WTC11 (cell line): Measurements from ENCODE around the gene CTRL. TPM values are rescaled to one million over a fixed set of nuclear protein-coding genes. Genes with fewer than 3 reads are reported as not detected.

Experiments used
- ATAC-seq: fragments of 200-7000 bp; cut with Tn5 transposase; 2 replicates; pipeline ENCODE4 v1.10.0; 2021; ENCODE audit warnings: mild to moderate bottlenecking, moderate library complexity
- CTCF ChIA-PET: fragments of 300-600 bp; sonication (Branson Sonifier 250); formaldehyde crosslinking; loops from one replicate; lab custom pipeline; 2021; ENCODE audit warnings: antibody characterized with exemption; lab: Charles Lee
- POLR2A ChIA-PET: fragments of 350-600 bp; sonication (Branson Sonifier 250); formaldehyde crosslinking; loops from one replicate; lab custom pipeline; 2021; ENCODE audit warnings: antibody characterized with exemption; lab: Charles Lee
- DNase-seq: peaks from one replicate; pipeline ENCODE4 v3.0.0; 2021; ENCODE audit warnings: low spot score
- H3K27ac Mint-ChIP-seq: 2 replicates; pipeline ENCODE4 v1.8.0; 2021; ENCODE audit warnings: mixed read lengths
- H3K27me3 Mint-ChIP-seq: 2 replicates; pipeline ENCODE4 v1.8.0; 2021; ENCODE audit warnings: low read depth, mild to moderate bottlenecking, moderate library complexity, mixed read lengths
- H3K36me3 Mint-ChIP-seq: 2 replicates; pipeline ENCODE4 v1.8.0; 2021; ENCODE audit warnings: mixed read lengths
- H3K4me1 Mint-ChIP-seq: 2 replicates; pipeline ENCODE4 v1.8.0; 2022; ENCODE audit warnings: mixed read lengths
- H3K4me3 Mint-ChIP-seq: 2 replicates; pipeline ENCODE4 v1.8.0; 2021; ENCODE audit warnings: mild to moderate bottlenecking, moderate library complexity, mixed read lengths
- H3K9me3 Mint-ChIP-seq: 2 replicates; pipeline ENCODE4 v1.8.0; 2021; ENCODE audit warnings: mixed read lengths
- ETV6 ChIP-seq: sonication (generic); formaldehyde crosslinking; IDR thresholded peaks from 2 replicates; pipeline ENCODE4 v1.8.1; 2022; ENCODE audit warnings: mild to moderate bottlenecking, missing genetic modification reagents
- FOXK1 ChIP-seq: sonication (generic); formaldehyde crosslinking; IDR thresholded peaks from 2 replicates; pipeline ENCODE4 v1.8.0; 2022; ENCODE audit warnings: mild to moderate bottlenecking, moderate library complexity, missing genetic modification reagents
- GABPB1 ChIP-seq: sonication (generic); formaldehyde crosslinking; IDR thresholded peaks from 2 replicates; pipeline ENCODE4 v1.8.1; 2023; ENCODE audit warnings: mild to moderate bottlenecking, missing genetic modification reagents
- NR2C2 ChIP-seq: sonication (generic); formaldehyde crosslinking; IDR thresholded peaks from 2 replicates; pipeline ENCODE4 v1.8.0; 2022; ENCODE audit warnings: mild to moderate bottlenecking, missing genetic modification reagents
- TEAD1 ChIP-seq: sonication (generic); formaldehyde crosslinking; IDR thresholded peaks from 2 replicates; pipeline ENCODE4 v1.8.0; 2022; ENCODE audit warnings: mild to moderate bottlenecking, missing genetic modification reagents
- TP53 ChIP-seq: sonication (generic); formaldehyde crosslinking; IDR thresholded peaks from 2 replicates; pipeline ENCODE4 v1.8.1; 2023; ENCODE audit warnings: mild to moderate bottlenecking, missing genetic modification reagents
- total RNA-seq: library from RNA; stranded (reverse); gene quantifications from 3 replicates; pipeline ENCODE4 v1.2.3, GENCODE V29; 2021
- TF ChIP-seq, protein P1 (sequence below): sonication (generic); formaldehyde crosslinking; IDR thresholded peaks from 2 replicates; pipeline ENCODE4 v1.8.1; 2022; ENCODE audit warnings: missing genetic modification reagents, borderline replicate concordance
- TF ChIP-seq, protein P2 (sequence below): fragments of 200-600 bp; IDR thresholded peaks from 2 replicates; pipeline ENCODE4 v1.8.0; 2022; ENCODE audit warnings: antibody characterized with exemption
- TF ChIP-seq, protein P3 (sequence below): sonication (generic); formaldehyde crosslinking; IDR thresholded peaks from 2 replicates; pipeline ENCODE4 v1.8.1; 2023; ENCODE audit warnings: mild to moderate bottlenecking, missing genetic modification reagents
- TF ChIP-seq, protein P4 (sequence below): sonication (generic); formaldehyde crosslinking; IDR thresholded peaks from 2 replicates; pipeline ENCODE4 v1.8.0; 2023; ENCODE audit warnings: mild to moderate bottlenecking, missing genetic modification reagents
- TF ChIP-seq, protein P5 (sequence below): fragments of 250-450 bp; sonication (Bioruptor Pico); IDR thresholded peaks from 2 replicates; pipeline ENCODE4 v2.1.2; 2022; ENCODE audit warnings: mild to moderate bottlenecking, moderate library complexity
- TF ChIP-seq, protein P6 (sequence below): sonication (generic); formaldehyde crosslinking; IDR thresholded peaks from 2 replicates; pipeline ENCODE4 v1.8.1; 2022; ENCODE audit warnings: low read depth, mild to moderate bottlenecking, moderate library complexity, missing genetic modification reagents, borderline replicate concordance

Gene CTRL
- total RNA-seq, 1 experiment from 2014 or later = 2.8 TPM

DNA sequence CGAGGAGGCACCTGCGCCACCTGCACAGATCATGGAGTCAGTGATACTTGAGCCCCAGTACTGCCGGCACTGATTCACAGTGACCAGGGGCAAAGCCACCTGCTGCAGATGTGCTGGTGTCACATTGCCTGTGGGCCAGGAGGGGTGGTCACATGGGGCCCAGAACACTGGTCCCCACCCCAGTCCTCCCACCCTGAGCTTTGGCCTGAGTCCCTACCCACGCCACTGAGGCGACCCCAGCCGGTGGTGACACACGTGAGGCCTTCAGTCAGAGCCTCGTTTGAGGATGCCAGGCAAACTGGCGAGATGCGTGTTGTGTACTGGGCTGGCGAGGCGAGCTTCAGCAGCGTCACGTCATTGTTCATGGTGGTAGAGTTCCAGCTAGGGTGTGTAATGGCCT, 1.5 kb downstream of the CTRL start:
- Mint-ChIP-seq H3K9me3 (no peaks in the 10 kb centered on the region), H3K4me1 (peaks cover 28% of the 10 kb centered on the region)
- POLR2A ChIA-PET = no interaction called here

DNA sequence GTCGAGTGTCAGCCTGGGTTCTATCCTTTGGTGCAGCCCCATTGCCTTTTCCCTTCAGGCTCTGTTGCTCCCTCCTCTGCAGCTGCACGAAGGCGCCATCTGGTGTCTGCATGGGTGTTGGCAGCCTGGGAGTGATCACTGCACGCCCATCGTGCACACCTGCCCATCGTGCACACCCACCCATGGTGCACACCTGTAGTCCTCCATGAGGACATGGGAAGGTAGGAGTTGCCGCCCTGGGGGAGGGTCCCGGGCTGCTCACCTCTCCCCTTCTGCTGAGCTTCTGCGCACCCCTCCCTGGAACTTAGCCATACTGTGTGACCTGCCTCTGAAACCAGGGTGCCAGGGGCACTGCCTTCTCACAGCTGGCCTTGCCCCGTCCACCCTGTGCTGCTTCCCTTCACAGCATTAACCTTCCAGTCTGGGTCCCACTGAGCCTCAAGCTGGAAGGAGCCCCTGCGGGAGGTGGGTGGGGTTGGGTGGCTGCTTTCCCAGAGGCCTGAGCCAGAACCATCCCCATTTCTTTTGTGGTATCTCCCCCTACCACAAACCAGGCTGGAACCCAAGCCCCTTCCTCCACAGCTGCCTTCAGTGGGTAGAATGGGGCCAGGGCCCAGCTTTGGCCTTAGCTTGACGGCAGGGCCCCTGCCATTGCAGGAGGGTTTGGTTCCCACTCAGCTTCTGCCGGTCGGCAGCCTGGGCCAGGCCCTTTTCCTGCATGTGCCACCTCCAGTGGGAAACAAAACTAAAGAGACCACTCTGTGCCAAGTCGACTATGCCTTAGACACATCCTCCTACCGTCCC, 2.9 kb downstream of the CTRL start:
- Mint-ChIP-seq H3K4me3 (no peak overlapping the region), H3K27ac (no peak overlapping the region), H3K4me1 (peaks cover 15% of the 10 kb centered on the region), H3K36me3 (peaks cover 3% of the 10 kb centered on the region), H3K27me3 (no peaks in the 10 kb centered on the region), H3K9me3 (no peaks in the 10 kb centered on the region)
- ChIA-PET POLR2A (interaction anchor here (0.9 to 1.1 kb wide), 2 partner anchors 11 to 45 kb away, joined by 3 to 6 read pairs; partner anchors contain the start of gene NRN1L), CTCF (interaction anchor here (0.6 to 9.2 kb wide), 12 partner anchors 13 to 1154 kb away, joined by 3 to 144 read pairs (median 3); partner anchors contain the start of gene NRN1L)
- TF ChIP-seq FOXK1 (no peak), TP53 (no peak), GABPB1 (peak; percentile 20; the same call in 1 of the 2 replicates), ETV6 (CRISPR knock-in tag) (peak; percentile 15; the same call in 1 of the 2 replicates), NR2C2 (CRISPR knock-in tag) (0 out of 2 replicates have a peak, but pooled peaks have one; percentile 39)
- TF ChIP-seq, protein P1, sequence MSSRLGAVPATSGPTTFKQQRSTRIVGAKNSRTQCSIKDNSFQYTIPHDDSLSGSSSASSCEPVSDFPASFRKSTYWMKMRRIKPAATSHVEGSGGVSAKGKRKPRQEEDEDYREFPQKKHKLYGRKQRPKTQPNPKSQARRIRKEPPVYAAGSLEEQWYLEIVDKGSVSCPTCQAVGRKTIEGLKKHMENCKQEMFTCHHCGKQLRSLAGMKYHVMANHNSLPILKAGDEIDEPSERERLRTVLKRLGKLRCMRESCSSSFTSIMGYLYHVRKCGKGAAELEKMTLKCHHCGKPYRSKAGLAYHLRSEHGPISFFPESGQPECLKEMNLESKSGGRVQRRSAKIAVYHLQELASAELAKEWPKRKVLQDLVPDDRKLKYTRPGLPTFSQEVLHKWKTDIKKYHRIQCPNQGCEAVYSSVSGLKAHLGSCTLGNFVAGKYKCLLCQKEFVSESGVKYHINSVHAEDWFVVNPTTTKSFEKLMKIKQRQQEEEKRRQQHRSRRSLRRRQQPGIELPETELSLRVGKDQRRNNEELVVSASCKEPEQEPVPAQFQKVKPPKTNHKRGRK = no peak
- TF ChIP-seq, protein P2, sequence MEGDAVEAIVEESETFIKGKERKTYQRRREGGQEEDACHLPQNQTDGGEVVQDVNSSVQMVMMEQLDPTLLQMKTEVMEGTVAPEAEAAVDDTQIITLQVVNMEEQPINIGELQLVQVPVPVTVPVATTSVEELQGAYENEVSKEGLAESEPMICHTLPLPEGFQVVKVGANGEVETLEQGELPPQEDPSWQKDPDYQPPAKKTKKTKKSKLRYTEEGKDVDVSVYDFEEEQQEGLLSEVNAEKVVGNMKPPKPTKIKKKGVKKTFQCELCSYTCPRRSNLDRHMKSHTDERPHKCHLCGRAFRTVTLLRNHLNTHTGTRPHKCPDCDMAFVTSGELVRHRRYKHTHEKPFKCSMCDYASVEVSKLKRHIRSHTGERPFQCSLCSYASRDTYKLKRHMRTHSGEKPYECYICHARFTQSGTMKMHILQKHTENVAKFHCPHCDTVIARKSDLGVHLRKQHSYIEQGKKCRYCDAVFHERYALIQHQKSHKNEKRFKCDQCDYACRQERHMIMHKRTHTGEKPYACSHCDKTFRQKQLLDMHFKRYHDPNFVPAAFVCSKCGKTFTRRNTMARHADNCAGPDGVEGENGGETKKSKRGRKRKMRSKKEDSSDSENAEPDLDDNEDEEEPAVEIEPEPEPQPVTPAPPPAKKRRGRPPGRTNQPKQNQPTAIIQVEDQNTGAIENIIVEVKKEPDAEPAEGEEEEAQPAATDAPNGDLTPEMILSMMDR = peak; percentile 67
- TF ChIP-seq, protein P3, sequence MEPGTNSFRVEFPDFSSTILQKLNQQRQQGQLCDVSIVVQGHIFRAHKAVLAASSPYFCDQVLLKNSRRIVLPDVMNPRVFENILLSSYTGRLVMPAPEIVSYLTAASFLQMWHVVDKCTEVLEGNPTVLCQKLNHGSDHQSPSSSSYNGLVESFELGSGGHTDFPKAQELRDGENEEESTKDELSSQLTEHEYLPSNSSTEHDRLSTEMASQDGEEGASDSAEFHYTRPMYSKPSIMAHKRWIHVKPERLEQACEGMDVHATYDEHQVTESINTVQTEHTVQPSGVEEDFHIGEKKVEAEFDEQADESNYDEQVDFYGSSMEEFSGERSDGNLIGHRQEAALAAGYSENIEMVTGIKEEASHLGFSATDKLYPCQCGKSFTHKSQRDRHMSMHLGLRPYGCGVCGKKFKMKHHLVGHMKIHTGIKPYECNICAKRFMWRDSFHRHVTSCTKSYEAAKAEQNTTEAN (CRISPR knock-in tag) = peak; percentile 93; the same call in 1 of the 2 replicates
- TF ChIP-seq, protein P4, sequence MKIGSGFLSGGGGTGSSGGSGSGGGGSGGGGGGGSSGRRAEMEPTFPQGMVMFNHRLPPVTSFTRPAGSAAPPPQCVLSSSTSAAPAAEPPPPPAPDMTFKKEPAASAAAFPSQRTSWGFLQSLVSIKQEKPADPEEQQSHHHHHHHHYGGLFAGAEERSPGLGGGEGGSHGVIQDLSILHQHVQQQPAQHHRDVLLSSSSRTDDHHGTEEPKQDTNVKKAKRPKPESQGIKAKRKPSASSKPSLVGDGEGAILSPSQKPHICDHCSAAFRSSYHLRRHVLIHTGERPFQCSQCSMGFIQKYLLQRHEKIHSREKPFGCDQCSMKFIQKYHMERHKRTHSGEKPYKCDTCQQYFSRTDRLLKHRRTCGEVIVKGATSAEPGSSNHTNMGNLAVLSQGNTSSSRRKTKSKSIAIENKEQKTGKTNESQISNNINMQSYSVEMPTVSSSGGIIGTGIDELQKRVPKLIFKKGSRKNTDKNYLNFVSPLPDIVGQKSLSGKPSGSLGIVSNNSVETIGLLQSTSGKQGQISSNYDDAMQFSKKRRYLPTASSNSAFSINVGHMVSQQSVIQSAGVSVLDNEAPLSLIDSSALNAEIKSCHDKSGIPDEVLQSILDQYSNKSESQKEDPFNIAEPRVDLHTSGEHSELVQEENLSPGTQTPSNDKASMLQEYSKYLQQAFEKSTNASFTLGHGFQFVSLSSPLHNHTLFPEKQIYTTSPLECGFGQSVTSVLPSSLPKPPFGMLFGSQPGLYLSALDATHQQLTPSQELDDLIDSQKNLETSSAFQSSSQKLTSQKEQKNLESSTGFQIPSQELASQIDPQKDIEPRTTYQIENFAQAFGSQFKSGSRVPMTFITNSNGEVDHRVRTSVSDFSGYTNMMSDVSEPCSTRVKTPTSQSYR = peak; percentile 21; the same call in 1 of the 2 replicates
- peak; percentile 81 for ATAC-seq
- DNase-seq = peak; percentile 88

More for the DNA sequence above, 1.5 kb downstream of the CTRL start:
- CTCF ChIA-PET = interaction anchor here (1.4 to 9.2 kb wide), 2 partner anchors 46 to 113 kb away, joined by 7 to 144 read pairs; partner anchors contain the start of gene NRN1L
- DNase-seq = no peak
- TF ChIP-seq, protein P5, sequence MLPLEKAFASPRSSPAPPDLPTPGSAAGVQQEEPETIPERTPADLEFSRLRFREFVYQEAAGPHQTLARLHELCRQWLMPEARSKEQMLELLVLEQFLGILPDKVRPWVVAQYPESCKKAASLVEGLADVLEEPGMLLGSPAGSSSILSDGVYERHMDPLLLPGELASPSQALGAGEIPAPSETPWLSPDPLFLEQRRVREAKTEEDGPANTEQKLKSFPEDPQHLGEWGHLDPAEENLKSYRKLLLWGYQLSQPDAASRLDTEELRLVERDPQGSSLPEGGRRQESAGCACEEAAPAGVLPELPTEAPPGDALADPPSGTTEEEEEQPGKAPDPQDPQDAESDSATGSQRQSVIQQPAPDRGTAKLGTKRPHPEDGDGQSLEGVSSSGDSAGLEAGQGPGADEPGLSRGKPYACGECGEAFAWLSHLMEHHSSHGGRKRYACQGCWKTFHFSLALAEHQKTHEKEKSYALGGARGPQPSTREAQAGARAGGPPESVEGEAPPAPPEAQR (CRISPR knock-in tag) = no peak
- TF ChIP-seq, protein P6, sequence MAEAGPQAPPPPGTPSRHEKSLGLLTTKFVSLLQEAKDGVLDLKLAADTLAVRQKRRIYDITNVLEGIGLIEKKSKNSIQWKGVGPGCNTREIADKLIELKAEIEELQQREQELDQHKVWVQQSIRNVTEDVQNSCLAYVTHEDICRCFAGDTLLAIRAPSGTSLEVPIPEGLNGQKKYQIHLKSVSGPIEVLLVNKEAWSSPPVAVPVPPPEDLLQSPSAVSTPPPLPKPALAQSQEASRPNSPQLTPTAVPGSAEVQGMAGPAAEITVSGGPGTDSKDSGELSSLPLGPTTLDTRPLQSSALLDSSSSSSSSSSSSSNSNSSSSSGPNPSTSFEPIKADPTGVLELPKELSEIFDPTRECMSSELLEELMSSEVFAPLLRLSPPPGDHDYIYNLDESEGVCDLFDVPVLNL (CRISPR knock-in tag) = no peak
- TF ChIP-seq TEAD1 = no peak
- no peak overlapping the region for H3K4me3 Mint-ChIP-seq
- H3K36me3 Mint-ChIP-seq = peaks cover 4% of the 10 kb centered on the region
- H3K27ac Mint-ChIP-seq = no peak overlapping the region
- H3K27me3 Mint-ChIP-seq = no peaks in the 10 kb centered on the region
- no peak for ATAC-seq
